ENCODE results near the gene GALT. TPM values are rescaled to one million over a fixed set of nuclear protein-coding genes. Genes with fewer than 3 reads are reported as not detected.

Gene GALT
- total and polyA plus RNA-seq, 2 of the 13 experiments (the other 11 are each of a cell fraction or from before 2014, with no cell fraction given): 40.4 to 46.3 TPM

DNA sequence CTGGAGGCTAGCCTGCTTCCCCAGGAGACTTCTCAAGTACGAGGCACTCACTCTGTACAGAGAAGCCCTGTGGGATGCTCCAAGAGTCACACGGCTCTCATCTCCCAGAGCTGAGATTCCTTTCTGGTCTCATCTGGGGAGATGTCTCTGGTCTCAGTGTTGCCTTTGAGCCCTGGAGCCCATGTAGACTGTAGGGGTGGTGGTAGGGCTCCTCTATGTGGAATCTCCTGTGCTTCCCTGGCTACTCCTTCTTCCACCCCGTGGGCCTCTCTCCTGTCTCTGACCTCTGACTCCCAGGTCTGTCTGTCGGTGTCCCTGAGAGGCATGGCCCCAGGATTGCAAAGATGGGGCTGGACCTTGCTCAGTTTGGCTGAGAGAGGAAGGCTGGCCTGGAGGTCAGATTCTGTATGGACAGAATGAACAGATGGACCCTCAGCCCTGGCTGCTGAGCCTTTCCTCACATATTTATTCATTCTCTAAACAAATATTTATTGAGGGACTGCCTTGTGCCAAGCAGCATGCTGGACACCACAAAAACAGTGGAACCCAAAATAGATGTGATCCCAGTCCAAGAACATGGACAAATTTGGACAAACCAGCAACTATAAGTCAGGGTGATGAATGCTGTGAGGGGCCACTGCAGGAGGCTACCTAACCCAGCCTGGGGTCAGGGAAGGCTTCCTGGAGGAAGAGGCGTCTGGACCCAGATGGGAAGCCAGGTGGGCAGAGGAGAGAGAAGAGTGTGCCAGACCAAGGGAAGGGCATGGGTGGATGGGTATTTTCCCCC, 42.0 kb downstream of the GALT start (continued):
- TF ChIP-seq SRSF4 (IDR thresholded peaks at IDR 0.05; ENCODE audit: low read depth, low read length, poor library complexity, severe bottlenecking) (no peak), DPF2 (CRISPR knock-in tag; IDR thresholded peaks at IDR 0.05; ENCODE audit: borderline replicate concordance, low read depth) (peak; percentile 82), JUND (CRISPR knock-in tag; IDR thresholded peaks at IDR 0.05) (peak; percentile 1; the same call in 1 of the 2 replicates), EP300 (IDR thresholded peaks at IDR 0.05; ENCODE audit: low read depth in 2 of 2, low read length in 2 of 2) (peak; percentile 39 to 75; a peak in 2 of 4 replicates), EP300 (CRISPR knock-in tag; IDR thresholded peaks at IDR 0.05; ENCODE audit: borderline replicate concordance) (no peak), TOPORS (CRISPR knock-in tag; IDR thresholded peaks at IDR 0.05) (no peak), RARA (CRISPR knock-in tag; IDR thresholded peaks at IDR 0.05) (peak; percentile 77), MXD4 (CRISPR knock-in tag; IDR thresholded peaks at IDR 0.05) (0 out of 2 replicates have a peak, but pooled peaks have one; percentile 26), ZFP62 (CRISPR knock-in tag; IDR thresholded peaks at IDR 0.05) (no peak), ZNF724P (CRISPR knock-in tag; IDR thresholded peaks at IDR 0.05; ENCODE audit: borderline replicate concordance) (0 out of 2 replicates have a peak, but pooled peaks have one; percentile 19), HOXA3 (CRISPR knock-in tag; IDR thresholded peaks at IDR 0.05) (peak; percentile 33; the same call in 1 of the 2 replicates), ZMYM3 (CRISPR knock-in tag; IDR thresholded peaks at IDR 0.05) (peak; percentile 12; the same call in 1 of the 2 replicates)
- TF ChIP-seq, protein P1, sequence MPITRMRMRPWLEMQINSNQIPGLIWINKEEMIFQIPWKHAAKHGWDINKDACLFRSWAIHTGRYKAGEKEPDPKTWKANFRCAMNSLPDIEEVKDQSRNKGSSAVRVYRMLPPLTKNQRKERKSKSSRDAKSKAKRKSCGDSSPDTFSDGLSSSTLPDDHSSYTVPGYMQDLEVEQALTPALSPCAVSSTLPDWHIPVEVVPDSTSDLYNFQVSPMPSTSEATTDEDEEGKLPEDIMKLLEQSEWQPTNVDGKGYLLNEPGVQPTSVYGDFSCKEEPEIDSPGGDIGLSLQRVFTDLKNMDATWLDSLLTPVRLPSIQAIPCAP (CRISPR knock-in tag; IDR thresholded peaks at IDR 0.05; ENCODE audit: low read depth): no peak
- TF ChIP-seq, protein P2, sequence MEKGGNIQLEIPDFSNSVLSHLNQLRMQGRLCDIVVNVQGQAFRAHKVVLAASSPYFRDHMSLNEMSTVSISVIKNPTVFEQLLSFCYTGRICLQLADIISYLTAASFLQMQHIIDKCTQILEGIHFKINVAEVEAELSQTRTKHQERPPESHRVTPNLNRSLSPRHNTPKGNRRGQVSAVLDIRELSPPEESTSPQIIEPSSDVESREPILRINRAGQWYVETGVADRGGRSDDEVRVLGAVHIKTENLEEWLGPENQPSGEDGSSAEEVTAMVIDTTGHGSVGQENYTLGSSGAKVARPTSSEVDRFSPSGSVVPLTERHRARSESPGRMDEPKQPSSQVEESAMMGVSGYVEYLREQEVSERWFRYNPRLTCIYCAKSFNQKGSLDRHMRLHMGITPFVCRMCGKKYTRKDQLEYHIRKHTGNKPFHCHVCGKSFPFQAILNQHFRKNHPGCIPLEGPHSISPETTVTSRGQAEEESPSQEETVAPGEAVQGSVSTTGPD (CRISPR knock-in tag; IDR thresholded peaks at IDR 0.05): no peak
- TF ChIP-seq, protein P3, sequence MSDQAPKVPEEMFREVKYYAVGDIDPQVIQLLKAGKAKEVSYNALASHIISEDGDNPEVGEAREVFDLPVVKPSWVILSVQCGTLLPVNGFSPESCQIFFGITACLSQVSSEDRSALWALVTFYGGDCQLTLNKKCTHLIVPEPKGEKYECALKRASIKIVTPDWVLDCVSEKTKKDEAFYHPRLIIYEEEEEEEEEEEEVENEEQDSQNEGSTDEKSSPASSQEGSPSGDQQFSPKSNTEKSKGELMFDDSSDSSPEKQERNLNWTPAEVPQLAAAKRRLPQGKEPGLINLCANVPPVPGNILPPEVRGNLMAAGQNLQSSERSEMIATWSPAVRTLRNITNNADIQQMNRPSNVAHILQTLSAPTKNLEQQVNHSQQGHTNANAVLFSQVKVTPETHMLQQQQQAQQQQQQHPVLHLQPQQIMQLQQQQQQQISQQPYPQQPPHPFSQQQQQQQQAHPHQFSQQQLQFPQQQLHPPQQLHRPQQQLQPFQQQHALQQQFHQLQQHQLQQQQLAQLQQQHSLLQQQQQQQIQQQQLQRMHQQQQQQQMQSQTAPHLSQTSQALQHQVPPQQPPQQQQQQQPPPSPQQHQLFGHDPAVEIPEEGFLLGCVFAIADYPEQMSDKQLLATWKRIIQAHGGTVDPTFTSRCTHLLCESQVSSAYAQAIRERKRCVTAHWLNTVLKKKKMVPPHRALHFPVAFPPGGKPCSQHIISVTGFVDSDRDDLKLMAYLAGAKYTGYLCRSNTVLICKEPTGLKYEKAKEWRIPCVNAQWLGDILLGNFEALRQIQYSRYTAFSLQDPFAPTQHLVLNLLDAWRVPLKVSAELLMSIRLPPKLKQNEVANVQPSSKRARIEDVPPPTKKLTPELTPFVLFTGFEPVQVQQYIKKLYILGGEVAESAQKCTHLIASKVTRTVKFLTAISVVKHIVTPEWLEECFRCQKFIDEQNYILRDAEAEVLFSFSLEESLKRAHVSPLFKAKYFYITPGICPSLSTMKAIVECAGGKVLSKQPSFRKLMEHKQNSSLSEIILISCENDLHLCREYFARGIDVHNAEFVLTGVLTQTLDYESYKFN (CRISPR knock-in tag; conservative IDR thresholded peaks at IDR 0.05): peak; percentile 98
- TF ChIP-seq, protein P4, sequence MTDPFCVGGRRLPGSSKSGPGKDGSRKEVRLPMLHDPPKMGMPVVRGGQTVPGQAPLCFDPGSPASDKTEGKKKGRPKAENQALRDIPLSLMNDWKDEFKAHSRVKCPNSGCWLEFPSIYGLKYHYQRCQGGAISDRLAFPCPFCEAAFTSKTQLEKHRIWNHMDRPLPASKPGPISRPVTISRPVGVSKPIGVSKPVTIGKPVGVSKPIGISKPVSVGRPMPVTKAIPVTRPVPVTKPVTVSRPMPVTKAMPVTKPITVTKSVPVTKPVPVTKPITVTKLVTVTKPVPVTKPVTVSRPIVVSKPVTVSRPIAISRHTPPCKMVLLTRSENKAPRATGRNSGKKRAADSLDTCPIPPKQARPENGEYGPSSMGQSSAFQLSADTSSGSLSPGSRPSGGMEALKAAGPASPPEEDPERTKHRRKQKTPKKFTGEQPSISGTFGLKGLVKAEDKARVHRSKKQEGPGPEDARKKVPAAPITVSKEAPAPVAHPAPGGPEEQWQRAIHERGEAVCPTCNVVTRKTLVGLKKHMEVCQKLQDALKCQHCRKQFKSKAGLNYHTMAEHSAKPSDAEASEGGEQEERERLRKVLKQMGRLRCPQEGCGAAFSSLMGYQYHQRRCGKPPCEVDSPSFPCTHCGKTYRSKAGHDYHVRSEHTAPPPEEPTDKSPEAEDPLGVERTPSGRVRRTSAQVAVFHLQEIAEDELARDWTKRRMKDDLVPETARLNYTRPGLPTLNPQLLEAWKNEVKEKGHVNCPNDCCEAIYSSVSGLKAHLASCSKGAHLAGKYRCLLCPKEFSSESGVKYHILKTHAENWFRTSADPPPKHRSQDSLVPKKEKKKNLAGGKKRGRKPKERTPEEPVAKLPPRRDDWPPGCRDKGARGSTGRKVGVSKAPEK (CRISPR knock-in tag; IDR thresholded peaks at IDR 0.05; ENCODE audit: borderline replicate concordance): no peak

Data from HepG2 (cell line).